GM13976 (cell line): ENCODE measurements around the gene ERBB4.

ENCODE experiments used
- DNase-seq: peaks from one replicate; pipeline ENCODE4 v3.0.0; 2012; ENCODE audit warnings: low spot score
- in situ Hi-C: fragments of 300-500 bp; cut with MboI; formaldehyde crosslinking; loops from one replicate; pipeline ENCODE4 v1.12.0; 2022; ENCODE audit warnings: low sequenced_read_pairs, mixed read lengths, inconsistent platforms; ENCODE audit not compliant: unreplicated experiment
- TF ChIP-seq, protein P1 (sequence below): IDR thresholded peaks from 2 replicates; pipeline ENCODE4 v1.5.1; 2012; ENCODE audit warnings: borderline replicate concordance, mild to moderate bottlenecking; ENCODE audit not compliant: insufficient read depth; ENCODE audit errors: extremely low read depth, missing control alignments, control extremely low read depth

Gene ERBB4

DNA sequence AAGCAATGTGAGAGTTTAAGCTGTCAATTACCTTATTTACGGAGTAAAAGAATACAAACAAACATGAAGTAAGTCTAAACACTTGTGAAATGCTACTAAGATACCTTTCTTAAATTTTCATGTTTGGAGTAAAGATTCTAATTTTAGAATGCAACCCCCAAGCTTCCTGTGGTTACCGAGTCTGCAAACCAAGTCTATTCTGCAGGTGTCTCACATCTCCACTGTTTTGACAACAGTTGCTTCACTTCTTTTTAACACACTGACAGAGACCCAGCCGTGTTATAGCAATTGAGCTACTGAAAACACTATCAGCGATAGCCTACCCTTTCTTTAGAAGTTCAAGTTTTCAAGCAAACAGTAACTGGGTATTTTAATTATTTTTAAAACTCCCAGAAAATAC is 608.3 kb downstream of the ERBB4 start:
- DNase-seq, result peak; percentile 1
- TF ChIP-seq, protein P1, sequence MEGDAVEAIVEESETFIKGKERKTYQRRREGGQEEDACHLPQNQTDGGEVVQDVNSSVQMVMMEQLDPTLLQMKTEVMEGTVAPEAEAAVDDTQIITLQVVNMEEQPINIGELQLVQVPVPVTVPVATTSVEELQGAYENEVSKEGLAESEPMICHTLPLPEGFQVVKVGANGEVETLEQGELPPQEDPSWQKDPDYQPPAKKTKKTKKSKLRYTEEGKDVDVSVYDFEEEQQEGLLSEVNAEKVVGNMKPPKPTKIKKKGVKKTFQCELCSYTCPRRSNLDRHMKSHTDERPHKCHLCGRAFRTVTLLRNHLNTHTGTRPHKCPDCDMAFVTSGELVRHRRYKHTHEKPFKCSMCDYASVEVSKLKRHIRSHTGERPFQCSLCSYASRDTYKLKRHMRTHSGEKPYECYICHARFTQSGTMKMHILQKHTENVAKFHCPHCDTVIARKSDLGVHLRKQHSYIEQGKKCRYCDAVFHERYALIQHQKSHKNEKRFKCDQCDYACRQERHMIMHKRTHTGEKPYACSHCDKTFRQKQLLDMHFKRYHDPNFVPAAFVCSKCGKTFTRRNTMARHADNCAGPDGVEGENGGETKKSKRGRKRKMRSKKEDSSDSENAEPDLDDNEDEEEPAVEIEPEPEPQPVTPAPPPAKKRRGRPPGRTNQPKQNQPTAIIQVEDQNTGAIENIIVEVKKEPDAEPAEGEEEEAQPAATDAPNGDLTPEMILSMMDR, result no peak
- in situ Hi-C loops, result no loop called here

DNA sequence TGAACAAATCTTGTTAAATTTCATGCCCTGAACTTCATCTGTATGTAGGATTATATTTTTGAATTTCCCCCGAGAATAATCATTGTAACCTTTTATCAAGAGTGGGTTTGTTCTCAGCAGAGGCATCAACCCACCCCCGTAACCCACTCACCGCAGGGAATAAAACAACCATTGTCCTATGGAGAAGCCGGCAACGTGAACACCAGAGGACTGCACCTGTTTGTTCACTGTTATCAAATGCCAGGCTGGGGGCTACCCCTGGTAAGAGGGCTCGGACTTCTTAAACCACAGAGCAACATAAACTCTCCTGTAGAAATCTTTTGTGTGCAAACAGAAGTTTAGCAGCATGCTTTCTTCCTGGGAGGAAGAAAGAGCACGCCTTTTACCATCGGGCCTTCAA is 610.4 kb downstream of the ERBB4 start:
- DNase-seq, result no peak
- in situ Hi-C loops, result no loop called here
- TF ChIP-seq, protein P1, result no peak

DNA sequence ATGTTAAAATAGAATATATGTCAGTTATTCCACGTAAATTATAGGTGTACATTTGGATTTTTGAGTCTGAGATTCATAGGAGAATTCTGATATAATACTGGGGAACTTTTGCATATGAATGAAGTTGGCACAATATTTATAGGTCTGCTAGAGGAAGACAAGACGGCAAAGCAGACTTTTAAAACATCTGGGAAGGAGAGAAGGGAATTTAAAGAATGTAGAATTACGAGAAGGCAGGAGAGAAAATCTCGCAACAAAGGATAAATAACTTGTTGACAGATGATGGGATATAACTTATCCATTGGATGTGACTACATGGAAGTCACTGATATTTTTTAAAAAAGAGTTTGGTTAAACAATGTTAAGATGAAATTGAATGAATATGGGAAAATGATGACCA is 615.6 kb downstream of the ERBB4 start:
- no peak for DNase-seq
- in situ Hi-C loops, result no loop called here
- TF ChIP-seq, protein P1, result no peak

DNA sequence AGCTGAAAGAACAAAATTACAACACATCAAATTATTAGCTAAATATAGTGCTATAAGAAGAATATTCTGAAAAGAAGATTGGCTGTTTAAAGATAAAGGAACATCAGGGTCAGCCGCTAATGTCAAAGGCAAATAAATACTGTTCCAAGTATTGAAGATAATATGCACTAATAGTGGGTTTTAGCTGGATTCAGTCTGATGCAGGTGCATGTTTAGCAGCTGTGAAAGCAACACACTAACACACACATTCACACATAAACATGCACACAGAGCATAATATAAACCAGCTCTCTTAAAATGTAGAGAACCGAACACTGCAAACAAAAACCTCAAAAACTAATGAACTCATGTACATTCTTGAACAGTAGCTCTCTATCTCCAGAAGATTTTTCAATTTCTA is 634.6 kb downstream of the ERBB4 start:
- in situ Hi-C loops, result no loop called here
- no peak for DNase-seq
- TF ChIP-seq, protein P1, result no peak

DNA sequence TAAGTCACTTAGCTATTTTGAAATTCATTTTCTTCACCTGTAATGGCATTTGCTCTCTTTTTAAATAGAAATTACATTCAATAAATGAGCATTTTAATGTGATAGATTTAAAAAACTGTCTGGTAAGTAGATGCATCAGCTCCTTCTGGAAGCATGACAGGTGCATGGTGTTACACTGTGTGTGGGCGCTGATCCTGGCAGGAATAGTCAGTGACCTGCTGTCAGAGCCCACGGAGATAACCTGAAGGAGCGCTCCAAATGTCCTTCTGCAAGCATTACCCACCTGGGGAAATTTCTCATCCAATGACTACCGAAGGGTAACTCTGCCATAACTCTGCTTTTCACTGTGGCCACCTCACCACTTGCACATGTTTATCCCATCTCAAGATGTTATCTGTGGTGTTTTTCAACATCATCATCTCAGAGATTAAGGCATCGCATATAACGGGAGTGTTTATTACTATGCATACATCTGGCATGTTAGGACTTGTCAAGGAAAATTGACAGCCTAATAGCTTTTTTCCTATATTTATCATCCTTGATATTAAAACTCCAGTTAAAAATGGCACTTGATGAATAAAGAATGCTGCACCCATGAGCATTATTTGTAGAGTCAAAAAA is 637.3 kb downstream of the ERBB4 start:
- in situ Hi-C loops, result no loop called here
- no peak for DNase-seq
- TF ChIP-seq, protein P1, result no peak

DNA sequence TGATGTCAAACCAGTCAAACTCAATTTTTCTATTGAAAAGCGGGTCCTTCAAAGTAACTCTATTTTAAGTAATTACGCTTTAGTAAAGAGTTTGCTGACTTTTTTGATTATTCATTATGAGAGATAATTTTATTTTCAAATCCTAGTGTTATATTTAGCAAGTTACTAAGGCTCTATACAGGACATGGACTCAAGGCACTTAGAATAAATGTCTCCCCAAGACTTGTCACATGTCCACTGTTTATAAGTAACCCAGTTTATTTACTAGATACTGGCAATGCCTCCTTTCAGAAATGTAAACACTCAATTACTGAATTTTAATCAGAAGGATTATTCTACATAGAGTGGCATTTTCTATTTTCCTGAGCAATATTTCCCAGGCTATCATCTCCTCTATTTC is 638.1 kb downstream of the ERBB4 start:
- TF ChIP-seq, protein P1, result no peak
- DNase-seq, result no peak
- in situ Hi-C loops, result no loop called here
